ENCODE measurements around the gene FSTL5.
"Not testable (repeated sequence)": the region's sequence is repeated elsewhere in the genome, so short reads cannot be mapped to it uniquely, and the experiment has no call there.

The FSTL5 gene

DNA sequence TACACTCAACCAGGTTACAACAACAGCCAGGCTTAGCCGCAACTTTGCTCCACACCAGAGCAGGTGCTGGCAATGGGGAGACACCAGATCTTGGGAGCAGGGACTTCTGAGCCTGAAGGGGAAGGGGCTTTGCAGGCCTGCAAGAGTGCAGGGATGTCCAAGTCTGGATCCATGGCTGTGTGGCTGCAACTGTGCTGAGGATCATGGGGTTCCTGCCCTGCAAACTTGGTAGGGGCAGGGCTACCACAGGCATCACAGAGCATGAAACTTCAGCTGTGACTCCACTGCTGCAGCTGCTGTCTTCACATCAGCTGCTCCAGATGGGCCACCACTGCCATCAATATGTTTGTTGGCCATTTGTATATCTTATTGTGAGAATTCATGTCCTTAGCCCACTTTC, 340.4 kb downstream of the FSTL5 start:
- DNase-seq, result no peak

DNA sequence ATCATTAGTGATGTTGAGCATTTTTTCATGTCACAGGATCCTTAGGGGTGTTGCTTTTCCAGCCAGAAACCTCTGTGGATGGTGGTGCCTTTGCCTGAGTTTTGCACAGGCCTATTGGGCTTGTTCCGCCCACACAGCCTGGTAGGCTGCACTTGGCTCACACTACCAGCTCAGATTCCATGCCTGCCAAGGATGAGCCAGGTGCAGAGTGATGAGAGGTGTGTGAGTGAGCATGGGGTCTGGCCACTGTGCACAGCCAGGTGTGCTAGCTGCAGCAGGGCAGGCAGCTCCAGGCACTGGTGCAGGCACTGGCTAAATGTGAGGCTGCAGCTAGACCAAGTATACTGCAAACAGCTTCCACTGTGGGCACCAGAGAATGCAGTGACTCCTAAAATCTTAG, 341.6 kb downstream of the FSTL5 start:
- DNase-seq, result no peak

DNA sequence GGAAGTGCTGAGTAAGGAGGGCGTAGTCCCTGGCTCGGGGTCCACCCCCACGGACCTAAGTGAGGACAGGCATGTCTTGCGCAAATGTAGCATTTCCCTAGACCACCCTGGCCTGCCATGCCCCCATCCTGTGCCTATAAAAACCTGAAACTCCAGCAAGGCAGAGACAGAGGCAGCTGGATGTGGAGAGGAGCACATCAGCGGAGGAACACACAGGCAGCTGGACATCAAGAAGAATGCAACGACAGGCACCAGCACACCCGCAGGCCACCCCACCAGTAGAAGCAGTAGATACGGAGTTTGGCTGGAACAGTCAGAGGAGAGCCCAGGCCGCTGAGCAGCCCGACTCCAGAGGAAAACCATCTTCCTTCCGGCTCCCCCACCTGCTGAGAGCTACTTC, 345.9 kb downstream of the FSTL5 start:
- DNase-seq, result no peak

DNA sequence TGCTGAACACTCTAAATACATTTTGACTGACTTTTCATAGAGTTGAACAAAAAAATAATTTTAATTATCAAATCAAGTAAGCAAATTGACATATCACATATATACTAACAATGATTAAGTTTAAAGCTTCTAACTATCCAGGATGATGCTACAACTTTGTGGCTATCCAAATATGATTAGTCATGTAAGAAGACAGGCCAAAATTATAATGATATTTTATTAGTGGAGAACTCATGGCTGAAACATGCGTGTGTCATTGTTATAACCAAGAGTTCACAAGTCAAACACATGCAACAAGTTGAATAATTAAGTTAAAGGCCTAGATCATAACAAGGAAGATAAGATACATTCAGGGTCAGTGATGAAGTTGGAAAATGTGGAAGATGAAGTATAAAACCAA, 346.8 kb downstream of the FSTL5 start:
- no peak for DNase-seq

DNA sequence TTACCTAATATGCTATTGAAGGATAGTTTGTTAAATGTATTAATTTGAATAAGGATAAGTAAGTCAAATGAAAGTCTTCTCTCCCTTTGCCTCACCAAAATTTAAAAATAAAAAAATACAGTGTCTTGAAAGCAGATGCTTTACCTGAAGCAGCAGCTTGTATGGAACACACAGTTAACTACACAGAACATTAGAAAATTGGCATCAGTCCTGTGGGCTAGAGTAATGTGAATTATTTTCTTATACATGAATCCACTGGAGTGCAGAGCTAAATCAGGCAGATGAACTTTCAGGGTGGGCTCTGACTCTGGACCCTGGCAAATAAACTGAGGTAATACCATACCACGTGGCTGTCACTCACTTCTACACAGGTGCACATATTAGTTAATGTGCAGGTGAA, 348.0 kb downstream of the FSTL5 start:
- no peak for DNase-seq

DNA sequence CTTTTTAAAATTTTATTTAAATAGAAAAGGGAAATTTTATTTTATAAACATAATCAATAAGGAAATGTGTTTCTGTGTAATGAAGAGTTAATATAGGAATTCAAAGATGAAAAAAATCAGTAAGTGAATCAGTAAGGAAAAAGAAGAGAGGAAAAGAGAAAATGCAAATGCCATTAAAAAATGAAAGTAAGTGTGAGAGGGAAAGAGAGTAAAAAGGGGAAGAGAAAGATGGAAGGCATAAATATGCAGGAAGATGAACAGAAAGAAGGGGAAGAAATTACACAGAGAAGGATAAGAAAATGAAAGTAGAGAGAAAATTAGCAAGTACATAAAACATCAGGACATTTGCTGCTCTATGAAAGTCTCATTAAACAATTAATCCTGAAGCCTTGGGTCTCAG, 349.9 kb downstream of the FSTL5 start:
- DNase-seq, result no peak

DNA sequence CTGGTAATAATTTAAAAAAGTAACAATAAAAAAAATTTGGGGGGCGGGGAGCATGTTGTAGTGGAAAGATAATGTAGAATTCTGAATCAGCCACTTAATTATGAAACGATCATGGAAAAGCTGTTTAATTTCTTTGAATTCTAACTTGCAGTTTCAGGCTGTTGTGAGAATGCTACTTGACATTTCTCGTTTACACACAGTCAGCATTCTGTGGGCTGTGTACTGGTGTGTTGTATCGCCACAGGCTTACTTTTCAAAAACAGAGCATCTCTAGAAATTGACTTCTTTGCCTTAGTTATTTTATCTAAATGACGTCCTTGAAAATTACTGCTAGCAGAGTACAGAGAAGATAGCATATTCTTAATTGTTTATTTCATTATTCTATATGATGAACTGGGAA, 350.4 kb downstream of the FSTL5 start:
- DNase-seq, result no peak

DNA sequence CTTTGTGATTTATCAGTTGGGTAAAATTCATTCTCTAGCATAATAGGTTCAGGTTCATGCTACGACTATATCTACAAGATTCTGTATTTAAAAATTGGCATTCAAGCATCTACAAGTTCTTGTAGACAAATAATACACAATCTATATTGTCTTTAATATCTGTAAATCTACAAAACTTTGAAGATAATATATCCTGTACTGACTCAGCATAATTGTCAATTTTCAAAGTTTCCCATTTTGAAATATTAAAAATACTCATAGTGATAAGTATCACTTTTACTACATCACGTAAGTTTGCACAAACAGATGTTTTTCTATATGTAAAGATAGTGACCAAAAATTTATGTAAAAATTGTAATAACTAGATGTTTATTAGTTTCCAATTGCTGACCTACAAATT, 360.6 kb downstream of the FSTL5 start:
- no peak for DNase-seq

DNA sequence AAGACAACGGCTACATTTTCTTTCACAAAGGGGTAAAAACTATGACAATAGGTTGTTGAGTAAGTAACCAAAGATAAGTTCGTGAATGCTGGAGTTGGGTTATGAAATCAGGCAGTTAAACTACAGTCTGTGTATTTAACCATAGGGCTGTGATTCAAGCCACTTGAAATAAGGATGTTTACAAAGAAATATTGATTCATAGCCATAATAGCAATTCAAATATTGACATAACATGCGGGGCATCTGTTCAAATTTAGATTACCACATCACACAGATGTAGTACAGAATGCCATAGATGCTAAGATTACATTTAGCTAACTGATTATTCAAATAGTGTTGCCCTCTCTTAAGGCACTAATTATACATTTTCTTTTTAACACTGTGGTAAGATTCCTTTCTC, 364.1 kb downstream of the FSTL5 start:
- DNase-seq, result no peak

DNA sequence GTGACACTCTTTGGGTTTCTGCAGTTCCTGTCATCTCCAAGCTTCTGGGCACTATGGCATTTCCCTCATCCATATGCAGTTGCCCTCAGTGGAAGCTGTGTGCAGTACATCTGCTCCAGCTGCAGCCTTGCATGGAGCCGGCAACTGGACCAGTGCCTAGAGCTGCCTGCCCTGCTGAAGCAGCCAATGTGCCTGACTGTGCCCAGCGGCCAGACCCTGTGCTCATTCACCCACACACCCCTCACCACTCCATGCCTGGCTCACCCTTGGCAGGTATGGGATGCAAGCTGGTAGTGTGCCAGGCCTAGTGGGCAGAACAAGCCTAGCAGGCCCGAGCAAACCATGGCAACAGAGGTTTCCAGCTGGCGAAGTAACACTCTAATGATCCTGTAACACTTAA, 370.8 kb downstream of the FSTL5 start:
- no peak for DNase-seq

DNA sequence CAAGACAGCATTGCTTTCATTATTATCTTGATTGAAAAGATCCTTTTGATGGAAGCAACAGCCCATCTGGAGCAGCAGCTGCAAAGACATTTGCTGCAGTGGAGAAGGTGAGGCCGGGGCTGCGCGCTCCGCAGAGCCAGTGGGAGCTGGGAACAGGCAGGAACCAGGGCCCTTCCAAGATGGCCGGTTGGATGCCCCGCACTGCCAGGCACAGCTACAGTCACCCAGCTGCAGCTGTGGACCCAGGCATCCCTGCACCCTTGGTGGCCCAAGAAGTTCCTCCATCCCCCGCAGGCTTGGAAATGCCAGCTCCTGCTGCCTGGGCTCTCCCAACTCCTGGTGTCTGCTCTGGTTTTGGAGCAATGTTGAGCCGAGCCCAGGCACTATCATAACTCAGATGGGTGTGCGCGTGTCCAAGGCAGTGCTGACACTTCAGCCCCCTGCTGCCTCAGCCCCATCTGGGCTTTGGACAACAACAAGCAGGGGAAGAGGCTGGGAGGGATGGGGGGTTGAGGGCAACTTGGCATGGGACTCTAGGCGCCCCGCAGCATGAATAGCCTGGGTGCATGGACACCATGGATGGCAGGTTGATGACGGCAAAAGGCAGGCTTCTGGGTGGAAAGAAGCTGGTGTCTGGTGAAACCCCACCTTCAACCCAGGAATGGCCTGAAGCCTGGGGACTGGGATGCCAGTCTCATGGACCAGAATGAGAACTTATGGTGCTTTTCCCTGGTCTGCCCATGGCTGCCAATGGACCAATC, 371.8 kb downstream of the FSTL5 start:
- DNase-seq, result no peak

DNA sequence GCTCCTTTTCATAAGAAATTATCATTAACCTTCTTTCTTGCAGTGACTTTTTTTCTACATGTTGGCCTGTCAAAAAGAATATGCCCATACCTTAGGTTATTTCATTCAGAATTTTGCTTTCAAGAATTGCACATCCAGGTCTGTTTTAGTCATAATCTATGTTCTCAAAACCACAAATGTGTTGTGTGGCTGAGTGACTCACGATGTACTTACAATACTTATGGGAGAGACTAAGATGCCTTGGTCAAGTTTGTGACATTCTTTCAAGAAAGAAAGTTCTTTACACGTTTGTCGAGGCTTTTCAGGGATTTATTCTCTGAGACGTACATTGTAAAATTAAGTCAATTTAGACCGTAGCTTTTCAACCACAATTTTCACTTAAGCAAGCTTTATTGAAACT, 396.7 kb downstream of the FSTL5 start:
- no peak for DNase-seq

DNA sequence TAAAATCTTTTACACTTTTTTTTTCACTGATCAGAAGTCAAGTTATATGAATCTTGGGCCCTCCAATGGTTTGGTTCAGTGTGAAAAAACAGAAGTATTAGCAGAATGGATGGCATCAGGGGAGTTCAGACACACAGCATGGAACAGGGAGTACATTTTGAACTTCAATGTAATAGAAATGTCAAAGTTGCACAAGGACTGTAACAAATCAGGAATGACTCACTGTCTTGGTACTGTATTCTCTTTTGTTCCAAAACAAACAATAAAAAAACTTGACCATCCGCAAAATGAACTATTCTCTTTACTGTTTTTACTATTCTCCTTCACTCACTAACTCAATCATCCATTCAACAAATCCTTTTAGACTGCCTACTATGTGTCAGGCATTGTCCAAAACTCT, 401.0 kb downstream of the FSTL5 start:
- no peak for DNase-seq

DNA sequence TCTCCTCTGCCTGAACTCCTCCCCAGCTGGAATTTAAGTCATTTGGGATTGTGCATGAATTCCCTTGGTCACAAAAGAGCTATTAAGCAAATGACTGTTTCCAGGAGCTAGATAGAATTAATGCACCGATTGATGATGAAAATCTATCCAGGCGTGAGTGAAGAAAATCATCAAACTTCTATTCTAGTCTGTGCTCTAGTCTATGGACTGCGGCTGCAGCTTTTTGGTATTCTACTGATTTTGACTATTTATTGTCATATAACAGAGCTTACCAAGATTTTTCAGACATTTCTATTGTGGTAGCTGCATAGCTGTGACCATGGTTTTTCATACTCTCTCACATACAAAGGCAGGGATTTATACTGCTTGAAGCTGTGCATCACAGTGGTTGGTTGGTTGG, 403.8 kb downstream of the FSTL5 start:
- no peak for DNase-seq

DNA sequence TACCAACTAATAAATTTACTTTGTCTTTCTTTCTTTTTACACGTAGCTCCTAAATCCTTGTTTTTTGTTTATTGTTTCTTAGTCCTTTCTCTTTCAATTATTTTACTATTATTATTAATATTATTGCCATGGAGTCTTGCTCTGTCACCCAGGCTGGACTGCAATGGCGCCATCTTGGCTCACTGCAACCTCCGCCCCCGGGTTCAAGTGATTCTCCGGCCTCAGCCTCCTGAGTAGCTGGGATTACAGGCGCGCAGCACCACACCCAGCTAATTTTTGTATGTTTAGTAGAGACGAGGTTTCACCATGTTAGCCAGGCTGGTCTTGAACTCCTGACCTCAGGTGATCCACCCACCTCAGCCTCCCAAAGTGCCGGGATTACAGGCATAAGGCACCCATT, 405.4 kb downstream of the FSTL5 start:
- not testable (repeated sequence) for DNase-seq

DNA sequence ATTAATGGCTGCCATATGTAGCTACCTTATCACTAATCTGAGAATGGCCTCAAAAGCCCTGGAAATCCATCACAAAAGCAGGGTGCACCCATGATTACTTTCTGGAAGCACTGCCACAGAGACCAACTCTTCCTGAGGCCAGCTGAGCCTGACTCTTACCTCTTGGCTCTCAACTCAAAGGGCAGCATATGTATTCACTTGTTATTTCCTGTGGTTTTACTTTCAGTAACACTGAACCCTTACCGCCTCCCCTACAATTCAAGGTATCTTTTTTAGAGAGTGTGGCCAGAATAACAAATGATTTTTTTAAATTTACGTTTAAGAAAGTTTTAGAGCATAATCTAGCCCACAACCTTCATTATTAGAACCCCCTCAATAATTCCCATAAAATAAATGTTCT, 434.9 kb downstream of the FSTL5 start:
- no peak for DNase-seq

DNA sequence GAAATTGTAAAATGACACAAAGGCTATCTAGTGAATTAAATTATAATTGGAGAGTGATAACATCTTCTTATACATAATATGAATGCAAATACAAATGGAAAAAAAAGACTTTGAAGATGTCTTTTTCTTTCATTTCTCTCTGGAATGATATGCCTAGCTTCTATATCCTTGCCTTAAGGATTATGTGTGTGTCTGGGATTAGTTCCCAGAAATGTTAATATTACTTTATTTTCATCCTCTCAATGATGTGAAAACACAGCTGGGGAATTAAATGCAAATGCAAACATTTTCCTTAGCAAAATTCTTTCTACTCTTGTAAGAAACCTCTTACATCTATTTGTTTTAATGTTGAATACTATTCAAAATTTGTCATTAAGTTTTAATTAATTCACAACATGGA, 441.9 kb downstream of the FSTL5 start:
- DNase-seq, result no peak

DNA sequence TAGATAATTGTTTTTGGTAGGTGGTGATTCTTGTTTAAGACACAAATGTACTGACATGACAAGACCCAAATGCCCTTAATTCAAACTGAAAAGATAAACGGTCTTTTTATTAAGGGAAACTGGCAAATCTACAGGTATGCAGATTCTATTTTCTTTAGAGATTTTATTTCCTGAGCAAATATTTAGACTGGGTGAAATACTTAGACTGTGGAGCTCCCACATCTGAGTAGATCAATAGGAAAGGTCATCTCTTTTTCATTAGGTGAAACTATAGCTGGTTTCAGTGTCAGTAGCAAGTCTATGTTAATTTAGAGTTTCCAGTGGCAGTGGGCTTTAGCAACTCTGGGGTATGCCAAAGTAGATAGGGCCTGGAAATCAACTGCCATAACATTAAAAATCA, 446.7 kb downstream of the FSTL5 start:
- DNase-seq, result no peak

DNA sequence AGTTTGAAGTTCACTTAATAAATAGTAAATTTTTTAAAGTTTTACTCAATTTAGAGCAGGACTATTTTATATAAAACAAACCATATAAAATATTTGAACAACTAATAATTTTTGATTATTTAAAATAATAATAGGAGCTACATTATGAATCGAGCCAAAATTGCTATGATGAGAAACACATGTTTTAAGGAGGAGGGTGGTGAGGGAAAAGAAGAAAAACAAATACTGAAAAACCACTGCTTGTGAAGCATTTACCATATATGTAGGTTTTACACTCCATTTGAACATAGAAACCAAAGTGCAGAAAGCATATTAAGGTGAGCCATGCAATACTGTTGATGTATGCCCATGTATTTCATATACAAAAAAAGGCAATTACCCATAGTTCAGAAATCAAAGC, 448.9 kb downstream of the FSTL5 start:
- no peak for DNase-seq

DNA sequence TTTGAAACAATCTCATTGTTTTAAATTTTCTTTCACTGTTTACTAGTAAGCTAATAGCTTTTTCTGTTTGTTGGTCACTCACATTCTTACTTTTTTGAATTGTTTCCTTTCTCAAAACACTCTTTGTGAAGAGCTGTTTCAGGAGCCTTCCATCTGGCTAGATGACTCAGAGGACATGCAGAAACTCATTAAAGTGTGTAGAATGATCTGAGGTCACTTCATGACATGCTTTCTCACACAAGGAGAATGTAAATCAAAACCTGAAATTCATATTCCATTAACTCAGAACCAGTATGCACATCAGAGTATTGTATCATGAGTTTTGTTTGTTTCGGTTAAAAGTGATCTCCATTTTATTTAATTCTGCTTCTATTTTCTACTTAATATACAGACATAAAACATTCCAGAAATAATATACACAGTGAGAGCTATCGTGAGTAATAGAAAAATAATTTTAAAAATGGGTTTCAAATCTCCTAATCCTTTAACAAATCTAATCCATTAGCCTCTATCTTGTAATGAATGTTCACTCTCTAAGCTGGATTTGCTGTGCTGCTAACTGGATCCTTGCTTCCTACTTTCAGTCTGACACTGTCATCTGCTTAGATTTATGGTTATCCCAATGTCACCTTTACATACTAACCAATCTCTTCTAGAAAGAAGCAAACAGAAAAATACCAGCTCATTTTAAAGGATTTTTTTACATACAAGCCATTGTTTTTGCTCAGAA, 449.6 kb downstream of the FSTL5 start:
- no peak for DNase-seq

DNA sequence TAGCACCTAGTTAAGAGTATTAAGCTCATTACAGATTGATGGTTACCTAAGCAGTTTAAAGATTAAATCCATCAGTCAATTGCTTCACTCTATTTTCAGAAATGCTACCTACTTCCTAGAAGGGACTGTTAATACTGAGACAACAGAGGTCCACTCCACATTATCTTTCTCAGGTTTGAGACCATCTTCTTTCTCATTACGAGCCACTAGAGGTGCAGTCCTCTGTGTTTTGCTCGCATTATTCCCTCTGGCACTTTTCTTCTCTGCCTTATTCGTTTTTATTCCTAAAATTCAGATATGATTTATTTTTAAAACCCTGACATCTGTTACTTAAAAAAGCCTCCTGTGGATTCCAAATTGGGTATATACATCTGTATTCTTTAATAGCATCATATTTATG, 459.1 kb downstream of the FSTL5 start:
- DNase-seq, result no peak

DNA sequence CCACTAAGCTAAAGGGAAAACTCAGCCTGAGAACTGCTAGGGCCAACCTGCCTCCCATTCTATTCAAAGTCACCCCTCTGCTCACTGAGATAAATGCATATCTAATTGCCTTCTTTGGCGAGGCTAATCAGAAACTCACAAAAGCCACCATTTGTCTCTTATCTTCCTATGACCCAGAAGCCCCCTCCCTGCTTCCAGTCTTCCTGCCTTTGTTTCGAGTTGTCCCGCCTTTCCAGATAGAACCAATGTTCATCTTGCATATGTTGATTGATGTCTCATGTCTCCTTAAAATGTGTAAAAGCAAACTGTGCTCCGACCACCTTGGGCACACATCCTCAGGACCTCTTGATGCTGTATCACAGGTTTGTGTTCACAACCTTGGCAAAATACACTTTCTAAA, 459.8 kb downstream of the FSTL5 start:
- no peak for DNase-seq

DNA sequence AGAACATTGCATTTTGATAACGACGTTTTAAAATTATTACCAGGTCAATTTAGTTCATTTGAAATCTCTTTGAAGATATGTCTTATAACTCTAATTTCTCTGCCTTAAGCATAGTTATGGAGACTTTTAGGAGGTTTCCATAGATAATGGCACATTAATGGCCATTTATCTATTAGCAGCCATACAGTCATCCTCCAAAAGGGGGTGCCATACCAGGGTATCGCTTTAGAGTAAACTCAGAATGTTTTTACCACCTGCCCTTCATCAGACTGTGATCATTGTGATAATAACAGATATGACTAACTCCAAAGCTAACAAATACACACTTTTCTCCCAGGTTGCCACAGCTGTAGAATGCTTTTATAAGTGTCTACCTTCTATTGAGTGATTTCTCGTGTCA, 461.5 kb downstream of the FSTL5 start:
- DNase-seq, result no peak

DNA sequence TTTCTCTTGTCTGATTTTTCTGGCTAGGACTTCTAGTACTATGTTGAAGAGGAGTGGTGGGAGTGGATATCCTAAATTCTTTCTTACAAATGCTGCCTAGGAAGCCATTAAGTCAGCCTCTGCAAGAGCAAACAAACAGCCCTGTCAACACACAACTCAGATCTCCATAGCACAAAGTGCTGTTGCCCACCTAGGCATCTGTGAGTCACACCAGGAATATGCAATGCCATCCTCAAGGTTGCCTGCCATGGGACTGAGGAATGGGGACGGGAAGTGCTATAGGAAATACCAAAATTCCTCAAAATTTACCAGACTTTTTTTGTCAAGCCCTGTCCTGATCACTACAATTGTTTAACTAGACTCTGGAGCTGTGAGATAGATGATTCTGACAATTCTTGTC, 466.9 kb downstream of the FSTL5 start:
- no peak for DNase-seq

DNA sequence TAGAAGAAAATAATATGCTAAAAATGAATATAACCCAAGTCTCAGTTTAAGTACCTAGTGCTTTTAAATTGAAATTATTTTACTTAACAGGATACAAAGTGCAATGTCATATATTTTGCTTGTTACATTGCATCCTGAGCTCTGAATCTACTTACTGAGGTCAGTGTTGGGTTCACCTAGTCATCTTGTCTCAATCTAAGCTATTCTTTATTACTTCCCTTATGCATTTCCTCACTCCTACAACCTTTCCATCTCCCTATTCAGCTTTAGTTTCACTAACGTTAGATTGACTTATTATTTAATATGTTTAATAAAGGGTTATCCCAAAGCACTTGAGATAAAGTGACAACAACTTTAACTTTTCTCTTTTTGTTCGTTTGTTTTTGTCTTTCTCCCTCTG, 483.7 kb downstream of the FSTL5 start:
- DNase-seq, result no peak

All from T-helper 9 cell (primary cell).